ENCODE data around the gene DOC2A.

The DOC2A gene

GRCh38 chr16:30003670-30004423, 7.0 kb downstream of the DOC2A start:
- no peak for DNase-seq

- no peak for DNase-seq
These were observed 8.0 kb downstream of the DOC2A start for GRCh38 chr16:30002614-30003346.

GRCh38 chr16:30000735-30001631, 9.8 kb downstream of the DOC2A start:
- no peak for DNase-seq

- DNase-seq: no peak
These were observed 11.2 kb downstream of the DOC2A start for GRCh38 chr16:29999605-30000004.

- peak; percentile 60 for DNase-seq
These were observed 14.0 kb downstream of the DOC2A start for GRCh38 chr16:29996766-29997250.

GRCh38 chr16:29995911-29996765, 14.7 kb downstream of the DOC2A start, which contains the start of gene INO80E:
INO80E (plus strand) TSS chr16:29996241; CDS start chr16:29996311, 70 bp downstream.
- DNase-seq: peak; percentile 99

- DNase-seq: peak; percentile 97
These were observed 15.4 kb downstream of the DOC2A start, which contains the start of gene HIRIP3 for GRCh38 chr16:29995324-29995910. HIRIP3 (minus strand) TSS chr16:29995617; CDS start chr16:29995605, 12 bp downstream.

GRCh38 chr16:29994600-29995323, 16.1 kb downstream of the DOC2A start:
- peak; percentile 87 for DNase-seq

GRCh38 chr16:29993903-29994599, 16.8 kb downstream of the DOC2A start:
- no peak for DNase-seq

- DNase-seq: no peak
These were observed 17.5 kb downstream of the DOC2A start for GRCh38 chr16:29993191-29993902.

- peak; percentile 22 for DNase-seq
These were observed 18.4 kb downstream of the DOC2A start for GRCh38 chr16:29992344-29992967.

GRCh38 chr16:29991571-29991904, 19.3 kb downstream of the DOC2A start:
- no peak for DNase-seq

GRCh38 chr16:29990883-29991570, 19.8 kb downstream of the DOC2A start:
- DNase-seq: no peak

- no peak for DNase-seq
These were observed 20.8 kb downstream of the DOC2A start for GRCh38 chr16:29990034-29990433.

- no peak for DNase-seq
These were observed 21.5 kb downstream of the DOC2A start for GRCh38 chr16:29989111-29989858.

GRCh38 chr16:29988346-29989075, 22.3 kb downstream of the DOC2A start:
- no peak for DNase-seq

Data from NCI-H69 (cell line).